SKM-1 treated with dmso at 0.1 percent for 144 hours (cell line): ENCODE data around the gene TMCC3.
"Not testable (repeated sequence)": the region's sequence is repeated elsewhere in the genome, so short reads cannot be mapped to it uniquely, and the experiment has no call there.

Source experiments
- DNase-seq: peaks from one replicate; lab custom pipeline; 2025; ENCODE audit not compliant: unreplicated experiment; lab: John Stamatoyannopoulos, UW

The TMCC3 gene

DNA sequence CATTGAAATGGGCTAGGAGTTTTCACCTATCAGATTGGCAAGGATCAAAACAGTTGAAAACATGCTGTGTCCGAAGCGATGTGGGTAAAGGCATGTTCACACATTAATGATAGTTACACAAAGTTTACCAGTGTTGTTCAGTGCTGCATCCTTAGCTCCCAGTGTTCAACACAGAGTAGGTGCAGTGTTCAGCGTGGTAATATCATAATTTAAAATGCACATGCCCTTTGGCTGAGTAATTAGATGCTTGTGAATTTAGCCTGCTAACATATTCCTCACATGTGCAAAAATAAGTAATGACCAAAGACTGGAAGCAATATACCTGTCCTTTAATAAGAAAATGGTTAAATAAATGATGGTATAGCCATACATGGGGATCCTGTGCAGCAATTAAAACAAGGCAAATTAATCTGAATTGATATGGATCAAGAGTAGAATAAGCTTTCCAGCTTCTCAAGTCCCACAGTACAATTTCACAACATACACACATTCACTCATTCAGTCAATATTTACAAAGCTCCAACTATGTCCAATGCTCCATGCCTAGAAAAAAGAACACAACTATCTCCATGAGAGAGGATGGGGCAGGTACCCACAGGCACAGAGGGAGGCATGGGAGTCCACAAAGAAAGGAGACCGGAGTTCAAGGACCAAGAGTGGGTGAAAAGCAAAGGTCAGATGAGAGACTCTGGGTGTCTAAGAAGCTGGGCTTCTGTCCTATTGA lies 12.8 kb downstream of the TMCC3 start:
- no peak for DNase-seq

DNA sequence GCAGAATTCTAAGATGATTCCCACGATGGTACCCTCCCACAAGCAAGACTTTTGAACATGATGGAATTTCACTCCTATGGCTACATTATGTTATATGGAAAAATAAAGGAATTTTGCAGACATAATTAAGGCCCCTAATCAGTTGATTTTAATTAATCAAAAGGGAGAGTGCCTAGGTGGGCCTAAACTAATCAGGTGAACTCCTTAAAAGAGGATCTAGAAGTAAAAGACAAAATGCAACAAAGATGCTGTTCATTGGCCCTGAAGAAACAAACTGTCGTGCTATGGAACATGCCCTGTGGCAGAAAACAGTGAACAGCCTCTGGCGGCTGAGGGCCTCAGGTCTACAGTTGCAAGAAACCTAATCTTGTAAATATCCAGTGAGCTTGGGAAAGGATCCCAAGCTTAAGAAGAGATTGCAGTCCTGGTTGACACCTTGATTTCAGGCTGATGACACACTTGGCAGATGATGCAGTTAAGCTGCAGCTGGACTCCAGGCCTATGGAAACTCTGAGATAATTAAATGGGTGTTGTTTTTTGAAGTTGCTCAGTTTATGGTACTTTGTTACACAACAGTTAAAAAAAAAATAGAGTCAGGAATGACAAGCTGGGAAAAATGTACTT lies 13.8 kb downstream of the TMCC3 start:
- DNase-seq: no peak

DNA sequence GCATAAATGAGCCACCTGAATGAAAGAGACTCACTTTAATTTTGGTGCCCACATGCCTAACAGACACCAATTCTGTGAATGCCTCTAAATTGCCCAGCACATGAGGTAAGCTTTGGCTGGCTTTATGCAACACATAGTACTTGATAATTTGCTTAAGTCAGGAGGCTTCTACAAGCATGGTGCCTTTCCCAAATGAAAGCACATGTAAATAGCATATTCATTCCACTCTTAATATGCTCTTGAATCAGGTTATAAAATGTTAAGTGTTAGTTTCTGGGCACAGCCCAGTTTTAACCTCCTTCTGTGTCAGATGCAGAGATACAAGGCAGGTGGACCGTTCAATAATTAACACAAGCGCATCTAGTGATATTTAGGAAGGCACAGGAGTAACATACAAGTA lies 15.6 kb downstream of the TMCC3 start:
- DNase-seq: no peak

DNA sequence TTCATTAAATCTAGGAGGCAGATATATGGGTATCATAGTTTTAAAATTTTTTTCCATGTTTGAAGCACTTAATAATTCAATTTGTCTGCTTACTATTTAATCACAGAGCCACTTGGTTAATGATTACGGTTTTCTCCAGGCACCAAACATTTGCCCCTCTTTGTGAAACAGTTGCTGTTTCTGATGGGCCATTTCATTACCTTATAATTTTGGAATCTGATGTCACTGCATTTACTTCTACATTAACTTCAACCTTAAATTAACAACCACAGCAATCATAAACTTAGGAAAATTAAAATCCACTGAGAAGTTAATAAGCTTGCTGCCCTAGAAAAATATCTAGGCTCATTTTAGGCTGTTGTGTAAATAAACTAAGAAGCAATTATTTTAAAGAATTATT lies 17.0 kb downstream of the TMCC3 start:
- DNase-seq: no peak

DNA sequence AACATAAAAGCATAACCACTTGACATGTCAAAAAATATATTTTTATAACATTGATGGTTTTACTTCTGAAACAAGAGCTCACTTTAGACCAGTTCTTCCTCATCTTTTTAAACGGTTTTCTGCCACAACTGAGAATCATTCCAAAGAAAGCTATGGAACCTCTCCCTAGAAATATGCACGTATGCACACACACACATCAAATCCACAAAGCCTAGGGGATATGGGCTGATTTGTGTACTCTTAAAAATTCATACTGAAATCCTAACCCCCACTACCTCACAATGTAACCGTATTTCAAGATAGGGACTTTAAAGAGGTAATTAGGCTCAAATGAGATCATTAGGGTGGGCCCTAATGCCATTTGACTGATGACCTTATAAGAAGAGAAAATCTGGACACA lies 19.3 kb downstream of the TMCC3 start:
- DNase-seq: no peak

DNA sequence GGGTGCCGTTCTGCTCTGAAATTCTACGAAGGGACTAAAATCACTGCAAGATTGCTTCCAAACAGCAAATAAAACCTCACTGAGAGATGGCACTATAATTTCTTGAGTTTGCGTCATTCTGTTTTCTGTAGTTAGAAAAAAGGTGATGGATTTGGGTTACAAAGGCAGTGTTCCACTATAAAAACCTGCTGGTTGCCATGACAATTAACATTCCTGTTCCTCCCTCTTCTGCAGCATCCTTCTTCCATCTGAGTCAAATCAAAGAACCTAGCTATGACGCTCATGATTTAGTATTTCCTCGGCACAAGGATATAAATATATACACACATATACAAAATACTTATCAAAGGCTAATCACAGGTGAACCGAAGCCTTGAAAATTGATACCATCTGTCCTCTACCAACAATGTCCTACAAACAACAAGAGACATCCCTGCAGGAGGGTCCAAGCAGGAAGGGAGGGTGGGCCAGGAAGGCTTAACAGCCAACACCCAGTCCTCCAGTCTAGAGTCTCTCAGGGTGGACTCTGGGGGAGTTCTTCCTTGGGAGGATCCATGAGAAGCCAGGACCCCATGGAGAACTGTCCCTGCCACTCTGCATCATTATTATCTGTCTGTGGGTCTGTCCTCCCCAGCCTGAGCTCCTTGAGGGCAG lies 21.4 kb downstream of the TMCC3 start:
- no peak for DNase-seq

DNA sequence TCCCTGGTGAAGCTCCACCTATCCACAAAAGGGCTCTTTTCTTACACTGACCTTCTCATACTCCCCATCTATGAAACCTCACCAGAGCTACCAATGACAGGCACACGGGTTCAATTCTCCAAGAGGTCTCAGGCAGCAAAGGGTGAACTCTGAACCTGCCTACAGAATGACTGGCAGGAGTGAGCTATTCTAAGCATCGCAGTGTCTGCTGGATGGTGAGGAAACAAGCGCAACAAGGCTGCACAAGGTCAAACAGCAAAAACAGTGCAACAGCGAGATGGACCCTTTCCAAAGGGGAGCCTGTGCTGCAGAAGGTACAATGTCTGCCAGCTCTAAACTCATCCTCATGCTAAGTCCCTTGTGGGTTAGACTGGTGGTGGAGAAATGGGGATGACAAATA lies 22.0 kb downstream of the TMCC3 start:
- no peak for DNase-seq

DNA sequence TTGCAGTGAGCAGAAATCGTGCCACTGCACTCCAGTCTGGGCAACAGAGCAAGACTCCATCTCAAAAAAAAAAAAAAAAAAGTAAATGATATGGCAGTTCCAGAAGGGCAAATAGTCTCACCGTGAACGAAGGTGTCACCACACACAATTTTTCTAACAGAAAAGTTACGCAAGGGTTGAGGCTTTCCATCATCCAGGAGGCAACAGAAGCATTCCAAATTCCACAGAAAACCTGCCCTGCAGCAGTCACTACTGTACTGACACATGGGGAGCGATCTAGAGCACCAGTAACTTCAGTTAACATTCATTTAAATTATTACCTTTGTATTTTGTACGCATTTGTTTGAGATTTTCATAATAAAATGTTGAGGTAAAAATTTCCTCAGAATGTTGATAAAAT lies 24.8 kb downstream of the TMCC3 start:
- DNase-seq: no peak

DNA sequence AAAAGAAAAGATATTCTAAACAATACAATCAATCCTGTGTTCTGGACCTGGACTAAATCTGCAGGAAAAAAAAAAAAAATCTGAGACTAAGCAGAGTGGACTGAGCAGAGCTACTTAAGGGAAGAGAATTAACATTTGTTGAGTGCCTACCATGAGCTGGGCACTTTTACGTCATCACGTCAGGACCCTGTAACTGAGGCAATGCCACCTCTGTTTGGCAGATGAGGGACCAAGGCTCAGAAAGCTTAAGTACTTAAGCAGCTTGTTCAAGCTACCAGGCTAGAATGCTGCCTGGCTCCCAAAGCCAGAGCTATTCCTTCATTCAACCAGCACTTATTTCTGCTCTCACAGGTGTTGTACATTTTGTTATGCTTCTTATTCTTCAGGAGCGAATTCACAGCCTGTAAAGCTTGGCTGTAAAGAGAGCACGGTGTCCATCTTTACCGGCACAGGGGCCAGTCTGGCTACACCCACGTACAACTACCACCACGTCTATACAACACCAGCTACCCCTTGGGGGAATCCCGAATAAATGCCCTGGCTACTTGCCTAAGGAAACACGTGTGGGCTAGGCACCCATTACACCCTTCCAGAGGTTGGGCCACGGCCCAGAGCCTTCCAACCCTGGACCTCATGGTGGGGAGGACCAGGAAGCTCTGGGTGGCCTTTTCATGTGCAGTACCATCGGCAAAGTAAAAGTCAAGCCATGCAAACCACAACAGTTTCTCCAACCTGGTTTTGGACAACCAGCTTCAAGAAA lies 27.0 kb downstream of the TMCC3 start:
- no peak for DNase-seq

DNA sequence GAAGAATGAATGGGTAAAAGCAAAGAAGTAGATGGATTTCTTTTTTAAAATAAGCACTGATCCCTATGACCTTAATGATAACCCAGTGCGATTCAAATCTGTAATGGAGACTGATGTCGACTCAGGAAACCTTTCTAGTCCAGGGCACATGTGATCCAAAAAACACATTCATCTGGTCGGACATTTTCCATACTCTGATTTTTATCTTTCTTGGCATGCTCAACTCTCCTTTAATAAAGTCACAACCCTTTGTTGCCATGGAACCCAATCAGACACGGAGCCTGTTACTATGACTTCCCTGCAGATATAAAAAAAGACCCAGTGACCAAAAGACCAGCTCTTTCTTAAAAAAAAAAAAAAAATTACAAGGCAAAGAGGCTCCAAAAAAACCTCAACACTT lies 27.9 kb downstream of the TMCC3 start:
- DNase-seq: no peak

DNA sequence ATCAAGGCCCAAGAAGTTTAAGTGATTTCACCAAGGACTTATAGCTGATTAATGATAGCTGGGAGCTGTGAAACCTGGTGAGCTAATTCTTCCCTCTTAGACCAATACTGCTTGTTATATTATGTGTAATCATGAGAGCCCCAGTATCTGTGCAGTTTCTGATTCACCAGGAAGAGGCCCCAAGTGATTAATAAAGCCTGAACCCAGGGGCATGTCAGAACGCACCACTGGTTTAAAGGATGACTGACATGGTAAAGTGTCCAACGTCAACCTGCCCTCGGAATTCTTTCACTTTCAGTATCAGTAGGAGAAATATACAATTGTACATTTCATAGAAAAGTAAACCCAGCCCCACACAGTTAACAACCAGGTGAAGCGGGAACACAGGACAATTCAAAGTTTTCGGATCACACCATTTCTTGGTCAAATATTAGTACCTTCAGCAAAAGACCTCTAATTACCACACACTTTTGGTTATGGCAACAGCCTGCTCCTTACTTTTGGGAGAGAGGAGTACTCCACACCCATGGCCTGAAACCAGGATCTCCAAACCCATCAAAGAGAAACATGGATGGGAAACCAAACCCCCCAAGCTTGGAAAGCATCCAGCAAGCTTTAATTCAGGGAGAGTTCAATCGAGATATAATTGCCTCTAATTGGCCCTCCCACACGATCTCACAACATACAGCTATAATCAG lies 28.5 kb downstream of the TMCC3 start:
- no peak for DNase-seq

DNA sequence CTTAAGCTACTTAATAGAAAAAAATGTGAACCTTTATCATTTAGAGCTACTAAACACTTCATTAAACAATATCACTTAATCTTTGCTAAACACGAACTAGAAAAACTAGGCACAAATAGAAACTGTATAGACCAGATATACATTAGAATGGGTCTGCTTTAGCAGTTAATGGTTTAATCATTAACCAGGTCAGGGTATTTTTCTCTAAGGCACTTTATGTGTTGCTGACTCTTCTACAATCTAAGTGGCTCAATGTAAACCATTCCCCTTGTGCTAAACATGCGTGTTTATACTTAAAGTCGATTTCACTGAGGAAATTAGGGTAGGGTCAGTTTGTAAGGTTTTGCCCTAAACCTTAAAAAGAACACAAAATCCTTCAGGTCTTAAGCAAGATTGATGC lies 29.7 kb downstream of the TMCC3 start:
- DNase-seq: no peak

DNA sequence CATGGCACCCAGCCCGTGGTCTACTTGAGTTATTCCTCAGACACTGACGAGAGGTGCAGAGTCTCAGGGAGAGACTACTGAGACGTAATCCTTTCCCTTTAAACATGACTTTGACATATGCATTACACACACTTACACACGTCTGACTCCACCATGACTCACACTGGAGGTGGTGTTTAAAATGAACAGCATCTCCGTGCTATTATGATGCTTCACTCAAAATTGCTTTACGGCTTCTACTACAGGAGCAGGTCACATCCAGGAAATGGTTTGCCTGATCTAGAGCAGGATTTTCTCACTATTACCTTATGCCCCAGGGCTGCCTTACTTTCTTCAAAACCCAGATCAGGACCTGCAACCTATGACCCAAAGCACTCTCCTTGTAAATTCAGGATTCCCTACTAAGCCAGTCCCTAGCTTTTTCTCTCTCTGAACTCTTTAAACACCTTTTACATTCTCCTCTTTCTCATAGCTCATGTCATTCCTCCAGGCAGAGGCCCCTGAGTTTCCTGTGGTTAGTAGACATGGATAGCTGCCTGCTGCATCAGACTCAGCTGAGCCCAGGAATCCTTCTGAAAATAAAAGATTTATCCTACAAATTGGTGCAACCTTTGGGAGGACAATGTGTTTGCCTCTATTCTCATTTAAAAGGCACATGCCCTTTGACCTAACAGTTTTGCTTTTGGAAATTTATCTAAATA lies 31.2 kb downstream of the TMCC3 start:
- DNase-seq: no peak

DNA sequence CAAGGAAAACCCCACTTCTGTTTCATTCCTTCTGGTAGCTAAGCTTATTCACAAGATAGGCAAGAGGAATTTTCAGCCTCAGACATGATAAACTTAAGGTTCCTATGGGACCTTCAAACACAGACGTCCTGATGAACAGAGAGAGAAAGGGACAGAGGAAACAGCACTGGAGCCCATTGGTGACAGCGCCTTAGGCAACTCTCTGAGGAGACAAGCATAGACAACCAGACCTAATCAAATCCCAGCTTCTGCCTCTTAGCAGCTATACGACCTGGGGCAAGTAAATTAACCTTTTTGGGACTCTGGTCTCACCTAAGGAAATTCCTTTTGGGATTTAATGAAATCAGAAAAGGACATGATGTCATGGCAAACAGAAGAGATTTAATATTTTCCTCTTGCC lies 33.3 kb downstream of the TMCC3 start:
- no peak for DNase-seq

DNA sequence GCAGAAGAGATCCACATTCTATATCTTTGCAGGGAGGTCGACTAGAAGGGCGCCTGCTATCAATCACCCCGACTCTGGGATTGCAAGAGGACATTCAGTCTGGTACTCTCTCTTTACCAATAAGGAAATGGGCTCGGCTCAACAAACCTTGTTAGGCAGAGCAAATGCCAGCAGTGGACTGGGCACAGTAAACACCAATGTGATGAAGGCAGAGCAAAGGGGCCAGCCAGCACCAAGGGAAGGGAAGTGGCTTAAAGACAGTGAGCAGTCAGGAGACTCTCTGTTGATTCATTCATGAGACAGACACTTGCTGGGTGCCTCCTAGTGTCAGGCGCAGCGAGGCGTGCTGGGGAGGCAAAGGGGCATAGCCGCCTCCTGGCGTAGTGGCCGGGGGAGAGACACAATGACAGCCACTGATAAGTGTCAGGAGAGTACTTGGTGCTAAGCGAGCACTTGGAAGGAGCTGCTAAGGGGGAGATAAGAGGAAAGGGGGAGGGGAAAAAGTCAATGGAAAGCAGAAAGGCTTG lies 34.1 kb downstream of the TMCC3 start:
- DNase-seq: no peak

DNA sequence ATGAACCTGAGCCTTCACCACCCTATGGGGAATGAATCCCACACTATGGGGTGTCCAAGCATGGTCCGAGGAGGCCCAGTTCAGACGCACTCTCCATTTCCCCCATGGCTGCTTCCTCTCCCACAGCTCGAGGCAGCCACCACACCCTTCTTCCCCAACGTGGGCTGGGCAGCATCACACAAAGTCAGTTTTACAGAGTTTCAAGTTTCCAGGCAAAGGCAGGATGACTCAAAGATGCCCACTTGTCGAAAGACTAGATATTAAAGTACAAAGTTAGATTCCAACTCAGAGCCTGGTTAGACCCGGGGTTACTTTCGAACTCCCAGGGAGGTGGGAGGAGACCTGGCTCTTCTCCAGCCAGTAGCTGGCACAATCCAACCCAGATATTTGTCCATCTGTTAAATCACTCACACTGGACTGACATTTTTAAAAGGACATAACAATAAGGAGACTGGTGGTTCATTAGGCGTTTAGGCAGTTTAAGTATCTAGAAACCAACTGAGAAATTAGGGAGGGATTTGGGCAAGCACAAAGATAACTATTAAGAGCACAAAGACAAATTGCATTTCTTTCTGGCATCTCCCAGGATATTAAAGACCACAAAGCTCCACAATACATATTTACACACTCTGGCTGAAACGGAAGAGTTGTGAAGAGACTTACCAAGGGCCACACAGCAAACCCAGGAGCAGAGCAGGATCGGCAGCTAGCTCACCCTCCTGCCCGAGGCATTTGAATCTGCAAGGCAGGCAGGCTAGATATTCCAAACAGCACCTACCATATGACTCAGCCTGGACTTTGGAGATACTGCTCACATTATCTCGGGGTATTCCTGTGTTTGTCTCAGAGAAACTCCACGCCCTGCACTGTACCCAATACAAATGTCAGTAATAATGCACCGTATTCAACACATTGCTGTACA lies 34.8 kb downstream of the TMCC3 start:
- DNase-seq: no peak

DNA sequence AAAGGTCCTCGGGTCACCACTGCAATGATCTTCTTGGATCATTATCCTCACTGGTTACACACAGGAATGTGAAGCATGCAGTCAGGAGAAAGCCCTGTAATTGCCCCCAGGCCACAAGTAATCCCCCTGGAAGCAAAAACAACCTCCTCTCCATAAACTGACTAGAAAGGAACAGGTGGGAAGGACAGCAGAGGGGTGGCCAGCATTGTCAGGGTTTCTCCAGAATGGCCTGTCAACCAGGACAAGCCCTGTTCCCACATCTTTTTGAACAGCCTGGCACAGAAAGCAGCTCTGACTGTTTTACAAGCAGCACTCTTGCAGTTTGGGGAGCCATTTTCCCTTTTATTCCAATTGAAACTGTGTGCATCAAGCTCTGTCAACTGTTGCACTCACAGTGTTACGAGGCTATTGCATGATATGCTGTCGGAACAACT lies 36.1 kb downstream of the TMCC3 start:
- DNase-seq: no peak

DNA sequence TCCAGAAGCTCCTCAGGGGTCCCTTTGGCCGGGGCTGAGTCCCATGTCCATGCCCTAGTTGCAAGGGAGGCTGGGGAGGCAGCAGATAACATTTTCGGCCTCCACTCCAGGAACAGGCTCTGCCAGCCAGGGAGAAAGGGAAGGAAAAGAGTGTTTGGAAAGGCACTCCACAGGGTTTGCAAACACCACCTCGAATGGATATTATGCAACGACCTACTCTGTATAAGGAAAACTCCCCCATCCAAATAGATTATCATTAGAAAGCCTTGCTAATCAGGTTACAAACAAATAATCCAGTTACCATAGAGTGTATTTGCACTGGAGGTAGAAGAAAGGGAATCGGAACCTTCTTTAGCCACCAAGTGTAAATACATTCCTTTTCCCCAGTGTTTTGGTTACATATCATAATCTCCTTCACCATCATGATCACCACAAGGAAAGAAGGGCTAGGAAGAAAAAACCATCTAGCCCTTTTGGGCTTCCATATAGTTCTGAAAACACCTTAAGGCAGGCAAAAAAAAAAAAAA lies 40.4 kb downstream of the TMCC3 start:
- no peak for DNase-seq

DNA sequence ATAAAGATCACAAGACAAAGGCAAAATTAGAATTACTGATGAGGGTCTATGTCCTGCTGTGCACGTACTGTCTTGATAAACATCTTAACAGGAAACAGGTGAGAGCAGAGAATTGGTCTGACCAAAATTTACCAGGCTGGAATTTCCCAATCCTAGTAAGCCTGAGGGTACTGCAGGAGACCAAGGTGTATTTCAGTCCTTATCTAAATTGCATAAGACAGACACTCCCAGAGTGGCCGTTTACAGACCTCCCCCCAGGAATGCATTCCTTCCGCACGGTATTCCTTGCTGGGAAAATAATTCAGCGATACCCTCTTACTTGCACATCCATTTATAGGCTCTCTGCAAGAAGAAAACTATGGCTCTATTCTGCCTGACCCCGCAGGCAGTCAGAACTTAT lies 43.5 kb downstream of the TMCC3 start:
- DNase-seq: not testable (repeated sequence)
